Middle frontal gyrus (tissue), 1 donor: ENCODE results near the gene LEMD1.
"Not testable (repeated sequence)": the region's sequence is repeated elsewhere in the genome, so short reads cannot be mapped to it uniquely, and the experiment has no call there.

Experiments
- DNase-seq: peaks from one replicate; pipeline ENCODE4 v3.0.0-alpha.2; 2015; ENCODE audit warnings: low spot score; ENCODE audit errors: extremely low spot score

LEMD1 gene

GRCh38 chr1:205430696-205431305, 8.9 kb upstream of the LEMD1 start:
- DNase-seq = peak; percentile 31

- no peak for DNase-seq
Measured at GRCh38 chr1:205429762-205430695, 8.2 kb upstream of the LEMD1 start.

- DNase-seq = no peak
Measured at GRCh38 chr1:205424901-205425600, 3.2 kb upstream of the LEMD1 start.

- DNase-seq = no peak
Measured at GRCh38 chr1:205423814-205424399, 2.1 kb upstream of the LEMD1 start.

- no peak for DNase-seq
Measured at GRCh38 chr1:205422993-205423642, 1.3 kb upstream of the LEMD1 start.

GRCh38 chr1:205420938-205421337, 918 bp downstream of the LEMD1 start:
- no peak for DNase-seq

GRCh38 chr1:205417870-205418635, 3.8 kb downstream of the LEMD1 start:
- DNase-seq = no peak

- DNase-seq = no peak
Measured at GRCh38 chr1:205416322-205416721, 5.5 kb downstream of the LEMD1 start.

GRCh38 chr1:205410581-205411298, 11.1 kb downstream of the LEMD1 start:
- DNase-seq = no peak

- no peak for DNase-seq
Measured at GRCh38 chr1:205407970-205408369, 13.9 kb downstream of the LEMD1 start.

- DNase-seq = not testable (repeated sequence)
Measured at GRCh38 chr1:205406252-205406651, 15.6 kb downstream of the LEMD1 start.

GRCh38 chr1:205404484-205404883, 17.4 kb downstream of the LEMD1 start:
- DNase-seq = not testable (repeated sequence)

GRCh38 chr1:205398586-205398985, 23.3 kb downstream of the LEMD1 start:
- DNase-seq = no peak

GRCh38 chr1:205396967-205397616, 24.8 kb downstream of the LEMD1 start:
- DNase-seq = no peak

- no peak for DNase-seq
Measured at GRCh38 chr1:205395616-205396015, 26.2 kb downstream of the LEMD1 start.

- DNase-seq = no peak
Measured at GRCh38 chr1:205392650-205393049, 29.2 kb downstream of the LEMD1 start.

GRCh38 chr1:205391386-205391785, 30.5 kb downstream of the LEMD1 start:
- no peak for DNase-seq

- no peak for DNase-seq
Measured at GRCh38 chr1:205387845-205388244, 34.0 kb downstream of the LEMD1 start.

- not testable (repeated sequence) for DNase-seq
Measured at GRCh38 chr1:205382990-205383389, 38.9 kb downstream of the LEMD1 start.
